ENCODE data around the gene PSMB7.

Gene PSMB7

DNA sequence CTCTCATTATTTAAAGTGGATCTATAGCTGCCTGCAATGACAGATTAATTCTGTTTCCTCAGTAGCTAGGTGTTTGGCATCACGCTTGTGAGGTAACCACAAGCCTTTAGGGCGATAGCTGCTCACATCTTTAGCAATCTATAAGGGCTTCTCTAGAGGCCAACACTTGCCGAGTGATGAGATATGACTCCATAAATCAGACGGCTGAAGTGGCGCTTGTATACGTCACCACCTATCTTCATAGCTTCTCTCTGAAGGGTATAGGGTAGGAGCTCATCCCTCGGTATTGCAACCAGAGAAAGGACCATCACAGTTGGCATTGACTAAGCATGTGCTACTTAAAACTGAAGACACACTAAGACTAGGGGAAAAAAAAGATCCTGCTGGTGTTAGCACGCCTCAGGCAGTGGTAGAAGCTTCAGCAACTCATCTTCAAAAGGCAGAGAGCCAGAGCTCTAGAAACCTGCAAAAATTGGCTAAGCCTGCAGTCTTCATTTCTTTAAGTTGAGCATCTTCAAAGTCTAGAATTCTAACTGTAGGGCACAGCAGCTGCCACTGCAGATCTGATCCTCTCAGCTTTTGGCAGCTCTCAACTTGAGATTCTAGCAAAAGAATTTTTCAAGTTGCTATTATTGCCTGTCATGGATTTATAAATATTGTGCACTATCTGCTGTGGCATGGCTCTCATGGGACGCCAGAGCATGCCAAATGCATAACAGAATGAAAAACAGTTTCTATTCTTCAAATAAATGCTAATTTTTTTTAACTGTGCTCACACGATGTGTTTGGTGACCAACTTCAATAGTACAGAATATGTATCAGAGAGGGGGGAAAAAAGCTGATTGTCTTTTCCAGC is 37.5 kb downstream of the PSMB7 start:
- no peak for DNase-seq

DNA sequence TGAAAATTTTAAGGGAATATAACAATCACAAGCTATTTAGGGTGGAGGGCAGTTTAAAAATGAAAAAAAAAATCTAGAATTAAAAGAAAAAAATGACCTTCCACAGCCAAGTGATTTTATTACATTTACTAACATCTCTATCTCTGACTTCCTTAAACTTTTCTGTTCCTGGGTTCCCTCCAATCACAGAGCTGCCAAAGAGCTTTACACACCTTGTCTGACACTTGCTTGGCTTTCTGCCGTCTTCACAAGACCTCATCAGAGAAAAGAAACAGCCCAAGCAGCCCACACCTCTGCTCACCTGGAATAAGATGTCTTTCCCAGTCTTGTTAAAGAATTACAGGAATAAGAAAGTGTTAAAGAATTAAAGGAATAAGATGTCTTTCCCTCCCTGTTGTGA is 38.9 kb downstream of the PSMB7 start:
- DNase-seq = no peak

DNA sequence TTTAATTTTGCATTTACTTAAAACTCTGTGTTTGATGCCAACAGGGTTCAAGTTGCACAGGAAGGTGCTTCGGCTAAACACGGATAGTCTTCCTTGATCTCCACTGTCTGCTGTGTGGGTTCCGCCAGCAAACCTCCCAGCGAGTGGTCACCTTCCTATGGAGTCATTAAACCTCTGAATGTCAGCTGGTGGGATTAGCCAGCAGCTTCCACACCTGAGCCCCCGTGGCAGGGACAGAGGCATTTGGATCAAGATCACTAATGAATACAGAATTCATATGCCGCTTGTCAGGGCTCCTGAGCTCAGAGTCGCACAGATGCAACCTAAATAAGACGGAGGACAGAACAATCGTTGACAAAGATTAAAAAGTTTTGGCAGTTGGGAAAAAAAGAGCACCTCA is 39.5 kb downstream of the PSMB7 start:
- DNase-seq = no peak

DNA sequence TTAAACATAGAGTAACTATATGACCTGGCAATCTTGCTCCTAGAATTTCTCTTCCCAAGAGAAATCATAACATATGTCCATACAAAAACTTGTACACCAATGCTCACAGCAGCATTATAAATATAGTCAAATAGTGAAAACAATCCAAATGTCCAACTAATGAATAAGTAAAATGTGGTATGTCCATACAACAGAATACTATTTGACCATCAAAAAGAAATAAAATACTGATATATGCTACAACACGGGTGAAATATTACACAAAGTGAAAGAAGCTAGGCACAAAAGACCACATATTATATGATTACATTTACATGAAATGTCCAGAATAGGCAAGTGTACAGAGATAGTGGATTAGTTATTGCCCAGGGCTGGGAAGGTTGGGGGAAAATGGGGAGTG is 41.4 kb downstream of the PSMB7 start:
- DNase-seq = no peak

DNA sequence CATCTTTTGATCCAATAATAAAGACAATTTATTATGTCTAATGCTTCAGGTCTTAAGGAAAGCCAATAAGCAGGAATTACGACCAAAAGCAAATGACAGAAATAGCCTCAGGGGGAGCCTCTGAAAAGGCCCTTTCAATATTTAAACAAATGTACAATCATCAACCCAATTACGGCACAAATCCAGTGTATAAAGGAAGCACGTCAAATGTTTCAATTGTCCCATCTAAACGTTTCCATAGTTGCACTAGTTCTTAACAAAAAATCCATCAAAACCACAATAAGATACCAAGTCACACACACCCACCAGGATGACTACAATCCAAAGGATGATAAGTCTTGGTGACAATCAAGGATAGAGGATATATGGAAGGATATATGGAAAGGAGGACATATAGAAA is 41.9 kb downstream of the PSMB7 start:
- no peak for DNase-seq

DNA sequence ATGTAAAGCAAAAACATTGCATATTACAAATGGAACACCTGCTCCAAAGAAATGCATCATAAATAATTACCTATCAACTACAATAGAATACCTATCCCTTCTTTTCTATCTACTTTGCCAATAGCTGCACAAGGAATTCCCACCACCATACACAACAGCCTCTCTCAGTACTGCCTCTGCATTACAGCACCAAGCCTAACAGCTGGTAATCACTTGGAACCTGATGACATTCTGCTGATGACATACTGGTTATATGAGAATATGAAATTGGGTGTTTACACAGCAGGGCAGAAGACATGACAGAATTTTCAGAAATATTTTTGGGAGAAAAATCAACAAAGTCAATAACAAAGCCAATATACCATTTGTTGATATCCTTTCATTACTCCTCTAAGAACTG is 43.2 kb downstream of the PSMB7 start:
- DNase-seq = no peak

DNA sequence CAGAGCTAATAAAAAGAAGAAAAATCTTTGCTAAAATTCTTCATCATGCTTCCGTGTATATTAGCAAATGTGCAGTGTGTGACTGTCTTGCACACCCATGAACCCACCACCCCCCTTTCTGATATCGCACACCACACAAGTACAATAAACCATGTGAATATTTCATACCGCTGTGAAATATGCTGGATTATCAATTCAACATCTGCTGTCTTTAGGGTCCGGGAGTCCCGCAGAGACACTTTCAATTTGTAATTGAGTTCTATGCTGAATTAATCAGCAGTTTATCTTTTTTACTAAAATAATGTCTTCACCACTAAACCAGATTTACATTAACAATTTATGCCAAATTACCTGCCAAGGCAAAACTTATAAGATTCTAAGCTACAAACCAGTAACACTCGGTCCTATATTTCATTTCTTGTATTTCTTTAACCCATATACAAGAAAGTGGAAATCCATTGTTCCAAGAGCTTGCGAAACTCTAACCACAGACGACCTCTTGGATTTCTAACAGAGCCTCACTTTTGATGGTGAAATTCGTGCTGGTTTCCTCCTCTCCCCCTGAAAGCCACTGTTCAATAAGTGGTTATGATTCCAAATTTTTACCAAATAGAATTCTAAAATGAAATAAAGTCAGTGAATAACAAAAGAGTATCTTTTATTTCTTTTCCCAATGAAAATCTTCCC is 44.2 kb downstream of the PSMB7 start:
- DNase-seq = no peak

DNA sequence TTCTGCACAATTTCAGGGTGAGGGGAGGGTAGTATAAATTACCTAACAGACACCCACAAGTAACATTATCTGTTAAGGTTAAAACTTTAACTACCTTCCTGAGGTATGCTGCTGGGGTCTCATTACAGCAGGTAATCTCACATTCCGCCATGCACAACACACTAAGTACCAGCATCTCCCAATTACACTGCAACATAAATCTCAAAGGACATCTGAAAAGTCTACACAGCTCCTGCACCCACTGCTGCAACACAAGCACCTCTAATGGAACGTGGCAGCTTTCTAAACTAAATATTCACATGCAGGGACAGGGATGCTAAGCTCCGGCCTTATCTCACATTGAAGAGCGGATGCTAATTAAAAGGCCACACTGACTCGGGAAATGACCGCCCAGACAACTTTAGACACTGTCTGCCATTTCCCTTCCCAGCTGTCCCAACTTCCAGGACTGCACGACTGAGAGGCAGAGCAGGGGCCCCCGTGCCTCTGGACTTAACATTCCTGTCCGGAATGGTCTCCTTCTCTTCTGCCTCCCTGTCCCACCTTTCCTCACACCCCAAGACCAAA is 45.9 kb downstream of the PSMB7 start:
- DNase-seq = no peak

DNA sequence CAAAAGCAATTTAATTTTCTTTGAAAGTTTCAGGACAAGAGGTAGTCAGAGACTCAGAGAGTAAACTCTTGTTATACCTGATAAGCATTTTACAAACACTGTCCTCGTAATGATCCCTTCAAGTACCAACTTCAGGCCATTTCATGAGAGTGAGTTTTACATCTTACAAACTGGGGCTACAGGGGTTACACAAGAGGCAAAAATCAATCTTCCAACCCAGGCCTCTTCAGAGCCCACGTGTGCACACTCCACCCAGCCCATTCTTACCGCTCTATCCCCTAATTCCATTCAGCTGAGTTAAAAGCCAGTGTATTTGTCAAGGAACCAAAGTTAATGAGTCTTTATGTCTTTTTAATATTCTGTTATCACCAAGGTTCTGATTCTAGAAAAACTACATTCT is 46.5 kb downstream of the PSMB7 start:
- DNase-seq = no peak

DNA sequence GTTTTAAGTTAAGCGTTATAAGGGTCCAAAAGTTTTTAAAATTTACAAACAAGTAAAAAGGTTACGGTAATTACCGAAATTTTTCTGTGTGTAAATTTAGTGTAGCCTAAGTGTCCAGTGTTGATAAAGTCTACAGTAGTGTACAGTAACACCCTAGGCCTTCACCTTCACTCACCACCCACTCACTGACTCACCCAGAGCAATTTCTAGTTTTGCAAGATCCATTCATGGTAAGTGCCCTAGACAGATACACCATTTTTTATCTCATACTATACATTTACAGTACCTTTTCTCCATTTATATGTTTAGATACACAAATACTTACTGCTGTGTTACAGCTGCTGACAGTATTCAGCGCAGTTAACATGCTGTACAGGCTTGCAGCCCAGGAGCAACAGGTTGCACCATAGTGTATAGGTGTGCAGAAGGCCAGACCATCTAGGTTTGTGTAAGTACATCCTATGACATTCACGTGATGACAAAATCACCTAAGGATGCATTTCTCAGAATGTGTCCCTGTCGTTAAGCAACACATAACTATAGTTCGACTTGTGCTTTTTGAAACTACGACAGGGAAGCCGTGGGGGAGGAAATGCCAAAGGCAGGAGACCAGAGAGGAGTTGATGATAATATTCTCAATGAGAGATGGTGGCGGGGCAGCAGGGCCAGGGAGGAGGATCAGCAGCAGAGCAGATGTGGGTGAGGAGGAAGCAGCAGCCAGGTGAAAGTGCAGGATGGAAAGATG is 48.6 kb downstream of the PSMB7 start:
- DNase-seq = no peak

DNA sequence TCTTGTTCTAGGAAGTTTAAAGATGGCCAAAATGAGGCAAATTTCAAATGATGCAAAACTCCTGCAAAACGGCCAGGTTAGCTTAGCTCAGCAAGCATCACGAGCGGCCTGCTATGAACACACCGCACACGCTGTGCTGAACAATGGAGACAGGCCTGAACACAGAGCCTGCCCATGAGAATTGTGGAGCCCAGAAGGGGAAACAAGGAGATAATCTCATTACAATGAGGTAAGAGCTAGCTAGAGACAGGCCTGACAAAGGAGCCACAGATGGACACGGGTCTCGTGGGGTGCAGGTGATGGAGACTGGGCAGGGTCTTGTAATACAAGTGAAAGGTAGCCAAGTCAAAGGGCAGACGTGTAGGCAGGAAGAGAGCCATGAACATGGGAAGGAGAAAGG is 50.2 kb downstream of the PSMB7 start:
- no peak for DNase-seq

DNA sequence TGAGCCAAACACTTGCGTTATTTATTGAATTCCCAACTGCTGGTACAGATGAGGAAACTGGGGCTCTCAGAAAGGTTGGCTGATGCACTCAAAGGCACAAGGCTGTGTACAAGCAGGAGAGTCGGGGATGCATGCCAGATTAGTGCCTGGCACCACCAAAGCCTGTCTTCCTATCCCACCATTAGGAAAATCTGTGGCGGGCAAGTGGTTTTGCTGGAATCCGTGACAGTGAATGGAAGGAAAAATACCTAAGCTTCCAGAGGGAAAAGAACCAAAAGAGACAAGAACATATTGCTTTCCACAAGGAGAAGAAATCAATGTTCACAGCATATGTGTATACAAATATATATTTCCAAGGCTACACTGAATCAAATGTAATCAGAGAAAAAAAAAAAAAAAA is 51.1 kb downstream of the PSMB7 start:
- DNase-seq = no peak

DNA sequence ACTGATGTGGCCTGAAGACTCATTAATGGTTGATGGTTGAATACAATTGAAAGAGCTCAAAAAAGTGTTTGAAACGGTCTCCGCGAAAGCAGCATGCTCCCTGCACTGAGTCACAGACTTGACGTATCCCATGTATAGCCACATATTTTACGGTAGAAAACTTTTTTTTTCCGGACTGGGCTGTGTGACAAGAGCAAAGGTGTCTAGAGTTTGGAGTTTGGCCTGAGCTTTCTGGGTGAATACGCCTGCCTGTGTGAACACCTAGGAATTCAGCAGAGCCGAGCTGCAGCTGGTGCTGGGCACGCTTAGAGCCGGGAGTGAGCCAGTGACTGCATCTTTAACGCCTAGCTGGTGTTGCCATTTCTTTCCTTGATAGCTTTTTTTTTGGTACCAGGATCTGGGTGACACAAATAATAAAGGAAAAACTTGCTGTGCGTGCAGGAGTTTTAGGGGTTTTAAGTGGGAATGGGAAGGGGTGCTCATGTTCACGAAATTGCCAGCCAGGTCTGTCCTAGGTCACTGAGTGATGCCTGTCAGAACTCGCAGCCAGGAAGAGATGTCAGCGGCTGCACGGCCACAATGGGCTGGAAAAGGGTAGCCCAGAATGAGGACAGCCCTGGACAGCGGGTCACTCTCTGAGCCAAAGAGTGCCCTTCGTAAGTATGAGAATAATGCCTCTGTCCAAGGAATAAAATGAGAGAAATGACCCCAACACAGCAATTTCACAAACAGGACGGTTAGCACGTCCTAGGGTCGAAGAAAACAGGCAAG is 51.7 kb downstream of the PSMB7 start:
- DNase-seq = no peak

DNA sequence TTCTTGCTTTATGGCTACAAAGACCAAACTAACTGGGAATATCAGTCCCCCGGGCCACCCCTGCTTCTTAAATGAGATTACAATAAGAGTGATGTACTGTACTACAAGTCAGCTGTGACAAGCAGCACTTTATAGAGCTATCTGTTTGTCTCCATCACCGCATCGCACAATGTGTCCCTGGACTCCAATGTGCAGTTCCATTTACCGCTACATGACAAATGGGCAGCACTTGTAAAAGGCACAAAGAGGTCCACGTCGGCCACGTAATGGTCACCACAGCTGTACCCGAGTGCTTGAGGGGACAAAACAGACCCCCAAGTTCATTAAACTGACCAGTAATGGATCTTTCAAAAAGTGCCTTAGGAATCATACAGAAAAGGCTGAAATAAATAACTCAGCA is 54.1 kb downstream of the PSMB7 start:
- DNase-seq = no peak

DNA sequence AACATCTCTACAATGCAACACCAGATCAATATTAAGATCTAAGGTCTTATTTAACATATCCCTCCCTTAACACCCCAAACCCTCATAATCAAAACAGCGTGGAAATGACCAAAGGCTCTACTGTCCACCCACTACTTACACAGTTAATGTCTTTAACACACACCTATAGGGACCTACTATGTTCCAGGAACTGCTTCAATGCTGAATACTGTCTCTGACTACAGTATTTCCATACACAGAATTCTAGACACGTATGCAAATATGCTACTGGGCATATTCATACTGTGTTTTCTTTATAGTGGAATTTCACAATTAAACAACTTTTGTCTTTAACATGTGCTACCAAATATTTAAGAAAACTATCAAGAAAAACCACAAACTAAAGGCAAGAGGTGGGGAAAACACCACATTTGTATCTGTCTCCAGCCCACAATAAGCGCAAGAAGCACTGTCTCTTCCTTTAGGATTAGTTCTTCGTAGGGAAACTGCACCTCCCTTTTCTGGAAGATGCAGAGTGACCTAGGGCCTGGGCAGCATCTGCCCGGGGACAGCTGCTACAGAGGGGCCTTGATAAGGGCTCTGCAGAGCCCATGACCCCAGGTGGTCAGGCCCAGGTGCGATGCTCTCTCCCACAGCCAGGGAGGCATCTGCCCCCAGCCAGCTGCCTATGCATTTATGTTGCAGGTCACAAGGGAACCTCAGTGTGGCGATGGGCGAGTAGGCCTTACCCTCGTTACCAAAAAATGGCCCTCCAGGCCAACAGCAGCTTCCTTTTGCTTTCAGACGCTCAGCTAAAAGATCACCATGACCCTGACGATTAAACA is 55.2 kb downstream of the PSMB7 start:
- no peak for DNase-seq

DNA sequence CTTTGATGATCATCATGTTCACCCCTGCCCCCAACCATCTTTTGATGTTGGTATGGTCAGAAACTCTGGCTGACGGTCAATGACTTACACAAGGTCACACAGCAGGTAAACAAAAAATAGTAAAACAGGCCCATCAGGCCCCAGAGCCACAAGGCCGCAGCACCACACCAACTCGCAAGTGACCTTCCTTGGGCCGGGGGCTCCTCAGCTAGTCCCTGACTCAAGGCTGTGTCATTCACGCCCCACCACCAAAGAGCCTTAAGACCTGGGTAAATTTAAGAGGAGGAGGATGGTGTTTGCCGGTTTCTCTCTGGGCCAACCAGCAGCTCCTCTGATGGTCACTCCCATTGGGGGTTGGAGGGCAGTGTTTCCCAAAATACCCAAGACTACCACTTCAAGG is 55.8 kb downstream of the PSMB7 start:
- no peak for DNase-seq

DNA sequence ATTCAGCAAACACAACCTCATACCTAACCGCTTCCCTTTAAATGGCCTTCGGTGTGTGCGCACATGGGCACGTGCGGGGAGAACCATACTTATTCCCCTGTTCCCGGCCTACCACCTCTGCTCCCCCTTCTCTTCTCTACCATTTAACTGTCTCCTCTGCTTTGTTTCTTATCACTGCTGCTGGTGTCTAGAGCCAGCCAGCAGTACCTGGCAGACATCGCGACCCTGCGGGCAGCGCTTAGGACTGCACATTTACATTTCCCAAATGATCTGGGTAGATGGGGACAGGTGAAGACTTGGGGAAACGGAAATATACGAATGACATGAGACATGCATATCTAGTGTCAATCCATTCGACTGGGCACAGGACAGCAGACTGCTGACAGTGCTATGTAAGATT is 56.6 kb downstream of the PSMB7 start:
- DNase-seq = no peak

DNA sequence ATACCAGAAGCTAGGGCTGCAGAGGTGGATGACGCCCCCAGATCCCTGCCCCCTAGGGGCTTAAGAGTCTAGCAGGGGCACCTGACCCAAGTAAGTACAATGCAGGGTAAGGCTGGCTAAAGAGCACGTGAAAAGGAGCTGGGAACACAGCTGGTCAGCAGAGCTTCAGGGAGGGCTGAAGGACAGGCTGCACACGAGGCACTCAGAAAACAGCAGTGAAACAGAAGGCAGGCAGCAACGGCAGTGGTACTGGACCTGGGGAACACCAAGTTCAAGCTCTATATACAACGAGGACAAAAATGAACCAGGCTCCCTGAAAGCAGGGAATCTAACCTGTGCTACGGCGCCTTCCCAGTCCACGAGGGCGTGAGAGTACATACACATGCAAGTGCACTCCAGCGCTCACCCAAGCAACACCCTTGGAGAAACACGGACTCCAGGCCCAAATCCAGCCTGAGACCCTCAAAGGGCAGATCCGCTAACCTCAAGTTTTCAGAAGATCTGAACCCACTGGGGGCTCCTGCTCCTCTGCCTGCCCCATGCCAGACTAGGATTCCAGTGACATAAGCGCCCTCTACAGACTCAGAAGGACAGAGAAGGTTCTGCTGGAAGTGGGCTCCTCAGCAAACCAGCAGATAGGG is 57.4 kb downstream of the PSMB7 start:
- DNase-seq = no peak

DNA sequence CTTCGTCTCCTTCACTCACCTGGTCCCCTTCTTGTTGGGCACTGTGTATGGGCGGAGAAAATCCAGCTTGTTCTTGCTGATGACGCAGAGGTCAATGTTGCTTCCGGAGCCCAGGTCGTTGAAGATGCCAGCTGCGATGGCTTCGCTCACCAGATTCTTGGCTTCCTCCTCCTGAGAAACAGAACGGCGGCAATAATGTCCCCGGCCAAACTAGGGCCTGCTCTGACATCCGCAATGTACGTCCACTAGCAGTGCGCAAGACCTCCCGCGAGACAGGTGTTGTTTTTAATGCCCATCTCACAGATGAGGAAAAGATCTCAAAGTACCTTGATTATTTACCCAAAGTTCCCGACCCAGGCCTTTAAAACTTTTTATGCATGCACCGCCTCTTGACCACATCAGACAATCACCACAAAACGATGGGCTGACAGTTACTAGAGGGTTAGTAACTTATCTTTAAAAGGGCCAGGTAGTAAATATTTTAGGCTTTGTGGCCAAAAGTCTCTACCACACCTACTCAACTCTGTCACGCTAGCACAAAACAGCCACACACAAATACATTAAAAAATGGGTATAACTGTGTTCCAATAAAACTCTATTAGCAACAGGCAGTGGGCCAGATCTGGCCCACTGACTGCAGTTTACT is 58.4 kb downstream of the PSMB7 start:
- DNase-seq = no peak

DNA sequence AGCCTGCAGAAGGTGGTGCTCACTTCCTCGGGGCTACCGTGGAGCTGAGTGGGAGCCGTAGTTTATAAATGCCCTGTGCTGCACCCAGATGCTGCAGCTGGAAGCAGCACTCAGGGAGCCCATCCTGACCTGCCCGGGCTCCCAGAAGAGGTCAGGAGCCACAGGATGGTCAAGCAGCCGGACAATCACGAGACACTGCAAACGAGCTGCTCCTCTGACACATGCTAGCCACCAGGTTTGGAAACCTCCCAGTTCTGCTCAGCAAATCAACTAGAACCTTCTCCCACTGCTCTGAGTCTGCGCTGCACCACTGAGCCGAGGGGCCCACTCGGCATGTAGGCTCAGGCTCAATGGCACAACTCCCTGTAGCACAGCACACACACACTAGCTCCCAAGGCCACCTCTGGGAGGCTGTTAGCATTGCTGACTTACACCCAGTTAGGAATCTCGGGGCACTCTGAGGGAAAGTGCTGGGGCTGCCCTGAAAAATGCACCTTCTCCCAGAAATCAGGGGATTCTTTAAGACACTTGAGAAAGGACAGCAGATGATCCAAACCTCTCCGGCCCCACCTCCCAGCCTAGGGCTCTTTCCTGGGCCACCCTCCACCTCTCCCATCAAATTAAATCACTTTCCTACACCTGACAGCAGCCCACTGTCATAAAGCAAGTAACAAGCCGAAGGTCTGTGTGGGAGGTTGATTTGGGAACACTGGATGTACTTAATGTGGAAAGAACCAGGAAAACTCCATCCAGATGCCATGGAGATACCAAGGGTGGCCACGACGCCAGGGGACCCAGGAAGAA is 59.1 kb downstream of the PSMB7 start:
- no peak for DNase-seq

All from activated CD8-positive, alpha-beta memory T cell treated with anti-CD3 and anti-CD28 coated beads, Interleukin-2, amount 50 U/mL, for 48 hours (primary cell).